RWPE1 (cell line): ENCODE results near the gene ASIC2.

Source experiments
- CTCF ChIA-PET: fragments of 350-600 bp; sonication (Branson Sonifier 250); formaldehyde crosslinking; extraction: SDS; loops from one replicate; lab custom pipeline; 2021; lab: Yijun Ruan, JAX
- POLR2A ChIA-PET: fragments of 400-600 bp; formaldehyde crosslinking; extraction: SDS; loops from one replicate; lab custom pipeline; 2020; ENCODE audit warnings: antibody characterized with exemption; ENCODE audit not compliant: low non-redundant PET; lab: Yijun Ruan, JAX
- DNase-seq: peaks from one replicate; pipeline ENCODE4 v3.0.0; 2012; ENCODE audit warnings: low spot score
- H3K27ac ChIP-seq: fragments of 450-650 bp; 2 replicates; pipeline ENCODE4 v1.5.1; 2017
- TF ChIP-seq, protein P1 (sequence below): fragments of 450-650 bp; conservative IDR thresholded peaks from 2 replicates; pipeline ENCODE4 v1.5.1; 2017; ENCODE audit warnings: low read depth, mild to moderate bottlenecking

Gene ASIC2

DNA sequence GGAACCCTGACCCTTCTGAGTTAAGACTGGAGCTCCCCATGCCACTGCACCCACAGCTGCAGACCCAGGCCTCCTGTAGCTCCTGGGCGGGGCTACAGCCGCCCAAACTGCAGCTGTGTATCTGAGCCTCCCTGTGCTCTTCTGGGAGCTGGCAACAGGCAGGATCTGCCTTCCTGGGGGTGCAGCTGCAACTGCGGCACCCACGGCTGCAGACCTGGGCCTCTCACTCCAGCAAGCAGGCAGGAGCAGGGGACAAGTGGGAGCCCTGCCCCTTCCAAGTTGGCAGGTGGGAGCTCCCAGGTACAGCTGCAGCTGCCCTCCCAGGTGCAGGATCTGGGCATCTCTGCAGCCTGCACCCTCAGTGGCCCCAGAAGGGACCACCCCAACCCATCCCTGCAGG is 259.9 kb downstream of the ASIC2 start:
- TF ChIP-seq, protein P1, sequence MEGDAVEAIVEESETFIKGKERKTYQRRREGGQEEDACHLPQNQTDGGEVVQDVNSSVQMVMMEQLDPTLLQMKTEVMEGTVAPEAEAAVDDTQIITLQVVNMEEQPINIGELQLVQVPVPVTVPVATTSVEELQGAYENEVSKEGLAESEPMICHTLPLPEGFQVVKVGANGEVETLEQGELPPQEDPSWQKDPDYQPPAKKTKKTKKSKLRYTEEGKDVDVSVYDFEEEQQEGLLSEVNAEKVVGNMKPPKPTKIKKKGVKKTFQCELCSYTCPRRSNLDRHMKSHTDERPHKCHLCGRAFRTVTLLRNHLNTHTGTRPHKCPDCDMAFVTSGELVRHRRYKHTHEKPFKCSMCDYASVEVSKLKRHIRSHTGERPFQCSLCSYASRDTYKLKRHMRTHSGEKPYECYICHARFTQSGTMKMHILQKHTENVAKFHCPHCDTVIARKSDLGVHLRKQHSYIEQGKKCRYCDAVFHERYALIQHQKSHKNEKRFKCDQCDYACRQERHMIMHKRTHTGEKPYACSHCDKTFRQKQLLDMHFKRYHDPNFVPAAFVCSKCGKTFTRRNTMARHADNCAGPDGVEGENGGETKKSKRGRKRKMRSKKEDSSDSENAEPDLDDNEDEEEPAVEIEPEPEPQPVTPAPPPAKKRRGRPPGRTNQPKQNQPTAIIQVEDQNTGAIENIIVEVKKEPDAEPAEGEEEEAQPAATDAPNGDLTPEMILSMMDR = no peak
- H3K27ac ChIP-seq = no peak overlapping the region
- CTCF ChIA-PET = no interaction called here
- POLR2A ChIA-PET = no interaction called here
- no peak for DNase-seq

DNA sequence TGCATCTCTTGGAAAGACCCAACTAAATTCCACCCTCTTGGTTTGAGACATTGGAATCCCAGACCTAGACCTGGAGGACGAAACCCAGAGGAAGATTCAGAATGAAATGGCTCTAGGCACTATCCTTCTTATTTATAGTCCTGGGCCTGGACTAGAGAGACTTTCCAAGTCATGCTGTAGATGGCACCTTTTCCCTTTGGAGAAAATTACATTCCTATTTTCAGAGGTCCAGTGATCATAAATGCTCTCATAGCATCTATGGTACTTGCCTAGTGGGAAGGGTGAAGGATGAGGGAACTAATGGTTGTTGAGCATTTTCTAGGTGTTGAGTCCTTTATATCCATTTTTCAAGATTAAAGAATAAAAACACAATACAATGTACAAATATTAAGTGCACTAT is 264.3 kb downstream of the ASIC2 start:
- TF ChIP-seq, protein P1 = no peak
- ChIA-PET POLR2A (no interaction called here), CTCF (interaction anchor here (0.7 kb wide), 1 partner anchor 8 kb away, joined by 3 read pairs; no protein-coding TSS in a partner anchor)
- no peak for DNase-seq
- no peak overlapping the region for H3K27ac ChIP-seq

DNA sequence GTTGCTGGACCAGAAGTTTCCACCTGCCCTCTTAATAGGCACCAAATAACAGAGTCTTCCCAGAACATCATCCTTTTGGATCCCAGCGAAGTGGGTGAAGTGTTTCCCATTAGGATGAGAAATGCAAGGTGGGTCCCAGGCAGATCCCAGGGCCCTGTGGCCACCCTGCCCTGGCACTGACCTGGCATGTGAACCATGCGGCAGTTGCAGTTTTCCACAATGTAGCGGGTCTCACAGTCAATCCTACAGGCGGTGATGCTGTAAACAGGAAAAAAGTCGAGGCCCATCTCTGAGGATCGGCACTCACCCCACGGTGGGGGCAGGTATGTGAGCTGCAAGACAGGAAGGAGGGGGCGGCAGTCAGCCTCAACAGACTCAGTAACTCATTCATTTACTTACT is 265.0 kb downstream of the ASIC2 start:
- POLR2A ChIA-PET = no interaction called here
- no peak overlapping the region for H3K27ac ChIP-seq
- TF ChIP-seq, protein P1 = no peak
- no peak for DNase-seq
- CTCF ChIA-PET = interaction anchor here (0.7 kb wide), 1 partner anchor 551 kb away, joined by 3 read pairs; no protein-coding TSS in a partner anchor

DNA sequence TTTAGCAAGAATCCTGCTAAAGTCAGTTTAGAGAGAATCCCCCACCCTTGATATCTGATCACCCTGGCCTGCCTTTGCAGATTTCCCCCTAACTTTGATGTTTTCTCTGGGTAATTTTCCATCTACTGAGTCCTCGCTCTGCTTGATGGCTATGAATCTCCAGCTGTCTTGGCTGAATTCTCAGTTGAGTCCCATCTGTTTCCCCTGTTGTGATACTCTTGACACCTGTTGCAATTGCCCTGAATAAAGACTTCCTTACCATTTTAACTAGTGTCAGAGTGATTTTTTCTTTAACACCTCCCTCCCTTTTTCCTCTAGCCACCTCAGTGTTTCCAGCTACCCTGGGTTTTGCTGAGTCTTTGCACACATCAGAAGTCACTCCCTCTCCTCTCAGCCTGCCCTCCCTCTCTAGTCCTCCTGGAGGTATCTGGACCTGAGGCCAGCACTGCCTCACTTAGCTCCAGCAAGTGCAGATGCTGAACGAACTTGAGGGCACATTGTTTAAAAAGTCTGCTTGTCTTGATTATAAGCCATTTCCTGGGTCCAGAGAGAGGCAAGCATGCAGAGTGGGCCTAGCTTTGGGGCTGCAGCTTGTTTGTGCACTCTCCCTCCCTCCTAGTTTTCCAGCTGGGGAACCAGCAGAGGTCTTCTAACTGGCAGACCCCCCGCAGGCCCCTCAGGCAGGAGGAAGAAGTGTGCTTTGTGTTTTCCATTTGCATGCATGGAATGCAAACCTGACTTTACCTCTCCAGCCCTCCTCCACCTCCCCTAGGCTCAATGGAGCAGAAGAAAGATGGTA is 268.2 kb downstream of the ASIC2 start:
- TF ChIP-seq, protein P1 = no peak
- CTCF ChIA-PET = no interaction called here
- DNase-seq = no peak

DNA sequence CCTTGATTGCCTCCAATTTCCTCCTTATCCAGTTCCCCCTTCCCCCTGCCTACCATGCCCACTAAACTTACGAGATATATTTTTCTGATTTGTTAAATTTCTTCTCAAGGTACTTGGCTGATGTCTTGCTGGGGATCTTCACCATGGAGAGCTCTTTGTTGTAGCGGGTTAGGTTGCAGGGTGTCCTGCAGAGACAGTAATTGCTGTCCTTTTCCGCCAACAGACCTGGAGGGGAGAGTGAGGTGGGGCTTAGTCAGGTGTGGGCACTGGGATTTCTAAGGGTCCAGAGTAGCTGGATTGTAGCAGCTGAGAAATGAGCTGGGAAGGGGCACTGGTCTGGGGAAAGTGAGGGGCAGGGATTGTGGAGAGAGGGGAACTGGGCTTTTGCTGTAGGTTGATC is 269.3 kb downstream of the ASIC2 start:
- TF ChIP-seq, protein P1 = no peak
- no peak for DNase-seq
- CTCF ChIA-PET = interaction anchor here (0.6 kb wide), 1 partner anchor 336 kb away, joined by 4 read pairs; no protein-coding TSS in a partner anchor
- POLR2A ChIA-PET = no interaction called here
- H3K27ac ChIP-seq = no peak overlapping the region

More for the DNA sequence above, 268.2 kb downstream of the ASIC2 start:
- POLR2A ChIA-PET = no interaction called here
- H3K27ac ChIP-seq = no peak overlapping the region

DNA sequence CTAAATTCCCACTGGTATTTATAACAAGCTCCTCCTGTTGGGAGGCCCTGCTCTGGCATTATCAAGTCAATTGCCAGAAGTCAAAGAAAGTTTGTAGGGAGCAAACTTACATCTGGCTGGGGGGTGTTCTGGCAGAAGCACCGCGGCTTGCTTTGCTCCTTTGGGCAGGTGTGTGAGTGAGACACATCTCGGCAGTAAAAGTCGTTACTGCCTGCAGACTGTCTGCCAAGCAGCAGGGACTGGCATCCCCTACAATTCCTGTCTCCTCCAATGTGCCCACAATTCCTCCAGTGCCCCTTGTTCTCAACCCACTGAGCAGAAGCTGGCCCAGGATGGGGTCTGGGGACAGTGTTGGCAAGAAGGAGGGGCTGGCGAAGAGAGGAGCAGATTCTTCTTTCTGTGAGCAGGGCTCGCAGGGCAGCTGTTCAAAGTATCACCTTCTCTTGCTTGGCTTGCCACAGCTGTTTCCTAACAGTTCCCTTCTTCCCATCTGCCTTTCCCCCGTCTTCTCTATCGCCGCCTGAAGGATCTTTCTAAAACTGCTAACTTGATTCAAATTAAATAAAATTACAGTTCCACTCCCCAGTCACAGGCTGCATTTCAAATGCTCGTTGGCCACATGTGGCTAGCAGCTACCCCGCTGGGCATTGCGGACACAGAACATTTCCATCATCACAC is 271.2 kb downstream of the ASIC2 start:
- no peak overlapping the region for H3K27ac ChIP-seq
- TF ChIP-seq, protein P1 = no peak
- DNase-seq = no peak
- POLR2A ChIA-PET = no interaction called here
- CTCF ChIA-PET = interaction anchor here (1.1 kb wide), 1 partner anchor 25 kb away, joined by 5 read pairs; no protein-coding TSS in a partner anchor
